RWPE1 (cell line): ENCODE measurements around the gene NR1D2.
"Not testable (repeated sequence)": the region's sequence is repeated elsewhere in the genome, so short reads cannot be mapped to it uniquely, and the experiment has no call there.

ENCODE experiments used
- CTCF ChIA-PET: fragments of 350-600 bp; sonication (Branson Sonifier 250); formaldehyde crosslinking; extraction: SDS; loops from one replicate; lab custom pipeline; 2021; lab: Yijun Ruan, JAX
- POLR2A ChIA-PET: fragments of 400-600 bp; formaldehyde crosslinking; extraction: SDS; loops from one replicate; lab custom pipeline; 2020; ENCODE audit warnings: antibody characterized with exemption; ENCODE audit not compliant: low non-redundant PET; lab: Yijun Ruan, JAX
- DNase-seq: peaks from one replicate; pipeline ENCODE4 v3.0.0; 2012; ENCODE audit warnings: low spot score
- H3K27ac ChIP-seq: fragments of 450-650 bp; 2 replicates; pipeline ENCODE4 v1.5.1; 2017
- TF ChIP-seq, protein P1 (sequence below): fragments of 450-650 bp; conservative IDR thresholded peaks from 2 replicates; pipeline ENCODE4 v1.5.1; 2017; ENCODE audit warnings: low read depth, mild to moderate bottlenecking

Gene NR1D2

GRCh38 chr3:24018784-24019570 lies 73.9 kb downstream of the NR1D2 start:
- peak overlapping the region; percentile 95 for H3K27ac ChIP-seq
- DNase-seq = peak; percentile 23
- POLR2A ChIA-PET = no interaction called here
- TF ChIP-seq, protein P1, sequence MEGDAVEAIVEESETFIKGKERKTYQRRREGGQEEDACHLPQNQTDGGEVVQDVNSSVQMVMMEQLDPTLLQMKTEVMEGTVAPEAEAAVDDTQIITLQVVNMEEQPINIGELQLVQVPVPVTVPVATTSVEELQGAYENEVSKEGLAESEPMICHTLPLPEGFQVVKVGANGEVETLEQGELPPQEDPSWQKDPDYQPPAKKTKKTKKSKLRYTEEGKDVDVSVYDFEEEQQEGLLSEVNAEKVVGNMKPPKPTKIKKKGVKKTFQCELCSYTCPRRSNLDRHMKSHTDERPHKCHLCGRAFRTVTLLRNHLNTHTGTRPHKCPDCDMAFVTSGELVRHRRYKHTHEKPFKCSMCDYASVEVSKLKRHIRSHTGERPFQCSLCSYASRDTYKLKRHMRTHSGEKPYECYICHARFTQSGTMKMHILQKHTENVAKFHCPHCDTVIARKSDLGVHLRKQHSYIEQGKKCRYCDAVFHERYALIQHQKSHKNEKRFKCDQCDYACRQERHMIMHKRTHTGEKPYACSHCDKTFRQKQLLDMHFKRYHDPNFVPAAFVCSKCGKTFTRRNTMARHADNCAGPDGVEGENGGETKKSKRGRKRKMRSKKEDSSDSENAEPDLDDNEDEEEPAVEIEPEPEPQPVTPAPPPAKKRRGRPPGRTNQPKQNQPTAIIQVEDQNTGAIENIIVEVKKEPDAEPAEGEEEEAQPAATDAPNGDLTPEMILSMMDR = no peak
- CTCF ChIA-PET = no interaction called here

- DNase-seq = no peak
- peak overlapping the region; percentile 95 for H3K27ac ChIP-seq
- ChIA-PET POLR2A (no interaction called here), CTCF (no interaction called here)
- TF ChIP-seq, protein P1 = no peak
Measured at GRCh38 chr3:24019585-24019984, 74.5 kb downstream of the NR1D2 start.

GRCh38 chr3:24020036-24020691 lies 75.1 kb downstream of the NR1D2 start:
- POLR2A ChIA-PET = no interaction called here
- TF ChIP-seq, protein P1 = no peak
- DNase-seq = no peak
- H3K27ac ChIP-seq = peak overlapping the region; percentile 95
- CTCF ChIA-PET = no interaction called here

DNA sequence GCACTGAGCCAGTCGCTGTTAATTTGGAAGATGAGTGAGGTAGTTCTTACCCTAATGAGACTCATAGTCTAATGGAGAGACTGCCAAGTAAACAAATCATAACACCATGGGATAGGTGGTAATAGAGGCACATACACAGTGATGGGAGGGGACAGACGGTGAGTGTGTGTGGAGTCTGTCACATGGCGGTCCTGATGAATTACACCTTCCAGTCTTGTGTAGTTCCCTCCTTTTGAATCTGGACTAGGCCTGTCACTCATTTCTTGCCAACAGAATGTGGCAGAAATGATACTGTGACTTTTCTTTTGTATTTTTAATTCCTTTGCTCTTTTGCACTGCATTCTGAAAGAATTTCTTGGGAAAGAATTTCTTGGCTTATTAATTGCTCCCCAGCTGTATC lies 78.1 kb downstream of the NR1D2 start:
- H3K27ac ChIP-seq = no peak overlapping the region
- TF ChIP-seq, protein P1 = no peak
- DNase-seq = no peak
- POLR2A ChIA-PET = no interaction called here
- CTCF ChIA-PET = no interaction called here

- CTCF ChIA-PET = no interaction called here
- TF ChIP-seq, protein P1 = no peak
Measured at GRCh38 chr3:24025805-24026204, 80.7 kb downstream of the NR1D2 start.

GRCh38 chr3:24026665-24027064 lies 81.6 kb downstream of the NR1D2 start:
- DNase-seq, POLR2A ChIA-PET, CTCF ChIA-PET, H3K27ac ChIP-seq: not testable (repeated sequence)

More at GRCh38 chr3:24025805-24026204, 80.7 kb downstream of the NR1D2 start:
- no peak for DNase-seq
- H3K27ac ChIP-seq = no peak overlapping the region
- POLR2A ChIA-PET = no interaction called here

DNA sequence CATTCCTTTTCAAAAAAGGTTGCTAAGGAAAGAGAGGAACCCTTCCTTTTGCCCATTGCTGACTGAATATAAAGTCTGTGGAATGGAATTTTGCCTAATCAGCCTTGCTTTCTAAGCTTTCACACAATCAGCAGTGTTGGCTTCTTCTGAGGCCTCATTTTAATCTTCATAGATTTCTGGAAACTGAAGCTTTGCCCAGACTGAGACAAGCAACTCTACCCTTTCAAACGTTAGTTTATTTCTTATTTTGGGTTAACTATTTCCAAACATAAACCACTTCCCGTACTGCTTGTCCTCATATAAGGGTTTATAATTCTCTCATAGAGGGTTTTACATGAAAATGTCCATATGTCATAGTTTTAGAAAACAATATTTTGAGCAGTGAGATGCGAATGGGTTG lies 82.9 kb downstream of the NR1D2 start:
- ChIA-PET CTCF (no interaction called here), POLR2A (no interaction called here)
- TF ChIP-seq, protein P1 = no peak
- no peak for DNase-seq
- H3K27ac ChIP-seq = no peak overlapping the region
